ENCODE results near the gene CYP2W1. TPM values are rescaled to one million over a fixed set of nuclear protein-coding genes. Genes with fewer than 3 reads are reported as not detected.
A peak's percentile ranks its signal among the peaks of the same experiment; 100 is the strongest.

The CYP2W1 gene
- total RNA-seq, 1 experiment from 2014 or later: not detected

- ATAC-seq (no peak), DNase-seq (no peak)
- intact Hi-C loops (cut with micrococcal nuclease): no loop called here
- H2AFZ ChIP-seq (ENCODE audit: low read length): no peak overlapping the region
- H4K20me1 ChIP-seq (ENCODE audit: low read length): no peaks in the 10 kb centered on the region
- ChIA-PET CTCF (no interaction called here), POLR2A (ENCODE audit: unreplicated experiment) (no interaction called here)
- no TSS peak for BruUV-seq (replicated peaks)
- H3K4me1 ChIP-seq (ENCODE audit: insufficient read depth, low read length): no peaks in the 10 kb centered on the region
- no peaks in the 10 kb centered on the region for H3K9me3 ChIP-seq (ENCODE audit: low read length)
- no peak overlapping the region for H3K9ac ChIP-seq (ENCODE audit: low read length)
- H3K4me2 ChIP-seq (ENCODE audit: low read length): no peak overlapping the region
- H3K79me2 ChIP-seq (ENCODE audit: low read length): no peaks in the 10 kb centered on the region
- no peaks in the 10 kb centered on the region for H3K27me3 ChIP-seq (ENCODE audit: low read length)
- TF ChIP-seq CTCF (conservative IDR thresholded peaks at IDR 0.05; ENCODE audit: low read depth, low read length) (no peak), EZH2phosphoT487 (IDR thresholded peaks at IDR 0.05; ENCODE audit: borderline replicate concordance, low read length) (no peak), EZH2 (IDR thresholded peaks at IDR 0.05; ENCODE audit: low read length, unreplicated experiment) (no peak)
- no peaks in the 10 kb centered on the region for H3F3A ChIP-seq (ENCODE audit: low read length, unreplicated experiment)
- H3K4me3 ChIP-seq (ENCODE audit: low read length): no peak overlapping the region
- no peak overlapping the region for H3K27ac ChIP-seq (ENCODE audit: low read length)
- no peaks in the 10 kb centered on the region for H3K36me3 ChIP-seq (ENCODE audit: low read depth, low read length)
- H3K9me2 ChIP-seq (replicated peaks; ENCODE audit: low read length): no peaks in the 10 kb centered on the region
Observed at GRCh38 chr7:935164-935873, 47.7 kb upstream of the CYP2W1 start.

GRCh38 chr7:935874-936385 lies 47.1 kb upstream of the CYP2W1 start:
- no peak overlapping the region for H3K27ac ChIP-seq (ENCODE audit: low read length)
- no peak overlapping the region for H3K4me2 ChIP-seq (ENCODE audit: low read length)

GRCh38 chr7:936386-937054 lies 46.5 kb upstream of the CYP2W1 start:
- no peak overlapping the region for H3K27ac ChIP-seq (ENCODE audit: low read length)
- BruUV-seq (replicated peaks): no TSS peak
- H4K20me1 ChIP-seq (ENCODE audit: low read length): no peaks in the 10 kb centered on the region
- peak; percentile 73 for ATAC-seq
- H3K4me1 ChIP-seq (ENCODE audit: insufficient read depth, low read length): no peaks in the 10 kb centered on the region
- H3K9me3 ChIP-seq (ENCODE audit: low read length): no peaks in the 10 kb centered on the region
- no peak overlapping the region for H3K9ac ChIP-seq (ENCODE audit: low read length)
- intact Hi-C loops (cut with micrococcal nuclease): no loop called here
- ChIA-PET CTCF (no interaction called here), POLR2A (ENCODE audit: unreplicated experiment) (no interaction called here)
- H3F3A ChIP-seq (ENCODE audit: low read length, unreplicated experiment): no peaks in the 10 kb centered on the region
- H3K4me3 ChIP-seq (ENCODE audit: low read length): no peak overlapping the region
- DNase-seq: peak; percentile 31
- no peak overlapping the region for H2AFZ ChIP-seq (ENCODE audit: low read length)
- H3K4me2 ChIP-seq (ENCODE audit: low read length): no peak overlapping the region
- TF ChIP-seq EZH2phosphoT487 (IDR thresholded peaks at IDR 0.05; ENCODE audit: borderline replicate concordance, low read length): no peak
- TF ChIP-seq CTCF (conservative IDR thresholded peaks at IDR 0.05; ENCODE audit: low read depth, low read length): no peak
- TF ChIP-seq EZH2 (IDR thresholded peaks at IDR 0.05; ENCODE audit: low read length, unreplicated experiment): no peak
- H3K36me3 ChIP-seq (ENCODE audit: low read depth, low read length): no peaks in the 10 kb centered on the region
- no peaks in the 10 kb centered on the region for H3K79me2 ChIP-seq (ENCODE audit: low read length)
- no peaks in the 10 kb centered on the region for H3K27me3 ChIP-seq (ENCODE audit: low read length)
- H3K9me2 ChIP-seq (replicated peaks; ENCODE audit: low read length): no peaks in the 10 kb centered on the region

More at GRCh38 chr7:935874-936385, 47.1 kb upstream of the CYP2W1 start:
- Histone ChIP-seq H3K4me1 (ENCODE audit: insufficient read depth, low read length) (no peaks in the 10 kb centered on the region), H3K9ac (ENCODE audit: low read length) (no peak overlapping the region), H2AFZ (ENCODE audit: low read length) (no peak overlapping the region), H3K9me3 (ENCODE audit: low read length) (no peaks in the 10 kb centered on the region), H3K9me2 (replicated peaks; ENCODE audit: low read length) (no peaks in the 10 kb centered on the region), H3K4me3 (ENCODE audit: low read length) (no peak overlapping the region), H3K79me2 (ENCODE audit: low read length) (no peaks in the 10 kb centered on the region), H4K20me1 (ENCODE audit: low read length) (no peaks in the 10 kb centered on the region), H3K36me3 (ENCODE audit: low read depth, low read length) (no peaks in the 10 kb centered on the region), H3F3A (ENCODE audit: low read length, unreplicated experiment) (no peaks in the 10 kb centered on the region), H3K27me3 (ENCODE audit: low read length) (no peaks in the 10 kb centered on the region)
- POLR2A ChIA-PET (ENCODE audit: unreplicated experiment): no interaction called here
- intact Hi-C loops (cut with micrococcal nuclease): no loop called here
- ATAC-seq (no peak), DNase-seq (no peak)
- BruUV-seq (replicated peaks): no TSS peak
- TF ChIP-seq EZH2 (IDR thresholded peaks at IDR 0.05; ENCODE audit: low read length, unreplicated experiment): no peak
- CTCF ChIA-PET: no interaction called here

Measured in PC-3 (cell line).